Lower leg skin (tissue), 4 donors: ENCODE measurements around the gene AUTS2. TPM values are rescaled to one million over a fixed set of nuclear protein-coding genes. Genes with fewer than 3 reads are reported as not detected.

Source experiments
- DNase-seq, 2 donors: peaks; one replicate each; pipeline ENCODE4 v3.0.0-alpha.2; 2019; ENCODE audit warnings: low spot score in 2 of 2
- H3K4me3 ChIP-seq: fragments of 200-600 bp; sonication (generic); 2 replicates; pipeline ENCODE4 v1.5.1; 2017; ENCODE audit warnings: mild to moderate bottlenecking, low read depth; ENCODE audit not compliant: poor library complexity, severe bottlenecking
- POLR2A ChIP-seq, 2 donors: fragments of 450-650 bp; IDR thresholded peaks; one replicate each; pipeline ENCODE4 v1.6.1; 2016 to 2017; ENCODE audit warnings: antibody characterized with exemption in 2 of 2, mild to moderate bottlenecking in 1 of 2, moderate library complexity in 1 of 2
- WGBS, 2 donors: methylation state at CpG; one replicate each; pipeline ENCODE4 v1.1.5; 2018; 5-methylcytosine and 5-hydroxymethylcytosine counted together
- intact Hi-C: fragments of 100-400 bp; cut with DNase I; formaldehyde crosslinking; loops from one replicate; pipeline ENCODE4 v1.15.0; 2023; ENCODE audit warnings: low total_unique reads
- total RNA-seq, 4 donors: library from RNA; depleted of rRNA; stranded (reverse); fragments of >200 nt; gene quantifications; one replicate each; pipeline ENCODE4 v1.1.0, GENCODE V29; 2016
- TF ChIP-seq, protein P1 (sequence below), 3 donors: fragments of 450-650 bp; IDR thresholded peaks; one replicate each; pipeline ENCODE4 v1.5.1; 2016; ENCODE audit warnings: antibody characterized with exemption in 3 of 3, mild to moderate bottlenecking in 3 of 3, moderate library complexity in 2 of 3

The AUTS2 gene
- total RNA-seq, 4 donors from 2014 or later = 30.8 to 41.9 (median 40.5) TPM

DNA sequence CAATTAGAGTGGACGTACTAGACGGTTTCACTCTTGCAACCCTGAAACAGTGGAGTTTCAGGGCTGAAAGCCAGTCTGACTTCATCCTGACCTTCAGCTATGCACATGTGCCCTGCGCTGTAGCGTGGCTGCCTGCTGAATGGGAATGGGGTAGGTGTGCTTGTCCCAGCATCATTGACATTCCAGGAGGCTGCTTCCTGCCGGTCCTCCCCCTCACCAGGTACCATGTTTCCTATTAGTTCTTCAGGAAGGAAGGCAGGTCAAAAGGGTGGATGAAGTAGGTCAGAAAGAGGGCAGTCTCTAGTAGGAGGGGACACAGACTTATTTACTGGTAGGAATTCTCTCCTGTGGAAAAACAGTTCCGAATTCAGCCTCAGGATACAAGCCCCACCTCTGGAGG is 981.9 kb downstream of the AUTS2 start:
- DNase-seq = no peak
- 90 to 92% methylated on average over 6 of the region's 6 CpGs for WGBS, 2 donors
- TF ChIP-seq, protein P1, sequence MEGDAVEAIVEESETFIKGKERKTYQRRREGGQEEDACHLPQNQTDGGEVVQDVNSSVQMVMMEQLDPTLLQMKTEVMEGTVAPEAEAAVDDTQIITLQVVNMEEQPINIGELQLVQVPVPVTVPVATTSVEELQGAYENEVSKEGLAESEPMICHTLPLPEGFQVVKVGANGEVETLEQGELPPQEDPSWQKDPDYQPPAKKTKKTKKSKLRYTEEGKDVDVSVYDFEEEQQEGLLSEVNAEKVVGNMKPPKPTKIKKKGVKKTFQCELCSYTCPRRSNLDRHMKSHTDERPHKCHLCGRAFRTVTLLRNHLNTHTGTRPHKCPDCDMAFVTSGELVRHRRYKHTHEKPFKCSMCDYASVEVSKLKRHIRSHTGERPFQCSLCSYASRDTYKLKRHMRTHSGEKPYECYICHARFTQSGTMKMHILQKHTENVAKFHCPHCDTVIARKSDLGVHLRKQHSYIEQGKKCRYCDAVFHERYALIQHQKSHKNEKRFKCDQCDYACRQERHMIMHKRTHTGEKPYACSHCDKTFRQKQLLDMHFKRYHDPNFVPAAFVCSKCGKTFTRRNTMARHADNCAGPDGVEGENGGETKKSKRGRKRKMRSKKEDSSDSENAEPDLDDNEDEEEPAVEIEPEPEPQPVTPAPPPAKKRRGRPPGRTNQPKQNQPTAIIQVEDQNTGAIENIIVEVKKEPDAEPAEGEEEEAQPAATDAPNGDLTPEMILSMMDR (IDR thresholded peaks at IDR 0.05) = no peak
- TF ChIP-seq POLR2A (IDR thresholded peaks at IDR 0.05) = no peak
- intact Hi-C loops = no loop called here
- no peak overlapping the region for H3K4me3 ChIP-seq

DNA sequence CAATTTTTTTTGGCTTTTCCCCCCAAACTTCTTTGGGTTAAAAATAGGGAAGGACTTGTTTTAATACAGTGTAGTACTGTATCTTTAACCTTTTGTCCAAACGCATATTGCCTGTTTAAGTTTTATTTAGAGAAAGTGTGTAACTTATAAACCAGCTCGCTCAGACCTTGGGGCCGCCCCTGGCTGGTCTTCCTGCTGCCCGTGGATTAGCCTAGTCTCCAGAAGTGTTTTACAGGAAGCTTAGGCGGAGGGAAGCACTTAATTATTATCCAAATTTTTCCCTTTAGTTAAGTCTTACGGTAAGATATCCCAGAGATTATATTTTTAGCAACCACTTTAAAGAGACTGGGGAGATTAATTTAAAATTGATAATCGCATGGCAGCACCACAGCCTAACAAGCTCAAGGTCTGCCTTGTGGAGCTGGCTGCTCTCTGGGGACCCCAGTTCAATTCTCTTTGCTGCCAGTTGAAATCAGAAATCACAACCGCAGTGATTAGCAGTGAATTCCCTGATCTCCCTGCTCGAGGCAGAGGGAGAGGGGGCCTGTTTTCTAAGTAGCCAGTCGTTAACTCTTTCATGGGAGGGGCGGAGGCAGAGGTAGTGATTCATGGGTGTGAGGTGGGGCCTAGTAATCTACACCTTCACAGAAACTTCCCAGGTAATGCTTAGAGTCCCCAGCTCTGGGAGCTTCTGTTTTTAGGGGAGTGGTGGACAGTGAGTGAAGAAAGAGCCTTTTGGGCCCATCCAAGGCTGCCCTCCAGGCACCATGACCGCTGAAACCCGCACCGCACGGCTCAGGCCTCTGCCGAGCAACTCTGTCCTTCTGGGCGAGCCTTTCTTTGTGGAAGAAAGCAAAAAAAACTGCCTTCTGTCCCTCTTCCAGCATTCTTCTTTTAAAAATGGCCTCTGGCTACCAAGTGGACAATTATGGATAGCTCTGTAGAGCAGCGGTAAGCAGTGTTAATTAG is 984.9 kb downstream of the AUTS2 start:
- no peak for TF ChIP-seq POLR2A (IDR thresholded peaks at IDR 0.05)
- TF ChIP-seq, protein P1 (IDR thresholded peaks at IDR 0.05) = no peak
- intact Hi-C loops = no loop called here
- 79 to 83% methylated on average over 18 of the region's 18 CpGs for WGBS, 2 donors
- DNase-seq = no peak
- H3K4me3 ChIP-seq = no peak overlapping the region

DNA sequence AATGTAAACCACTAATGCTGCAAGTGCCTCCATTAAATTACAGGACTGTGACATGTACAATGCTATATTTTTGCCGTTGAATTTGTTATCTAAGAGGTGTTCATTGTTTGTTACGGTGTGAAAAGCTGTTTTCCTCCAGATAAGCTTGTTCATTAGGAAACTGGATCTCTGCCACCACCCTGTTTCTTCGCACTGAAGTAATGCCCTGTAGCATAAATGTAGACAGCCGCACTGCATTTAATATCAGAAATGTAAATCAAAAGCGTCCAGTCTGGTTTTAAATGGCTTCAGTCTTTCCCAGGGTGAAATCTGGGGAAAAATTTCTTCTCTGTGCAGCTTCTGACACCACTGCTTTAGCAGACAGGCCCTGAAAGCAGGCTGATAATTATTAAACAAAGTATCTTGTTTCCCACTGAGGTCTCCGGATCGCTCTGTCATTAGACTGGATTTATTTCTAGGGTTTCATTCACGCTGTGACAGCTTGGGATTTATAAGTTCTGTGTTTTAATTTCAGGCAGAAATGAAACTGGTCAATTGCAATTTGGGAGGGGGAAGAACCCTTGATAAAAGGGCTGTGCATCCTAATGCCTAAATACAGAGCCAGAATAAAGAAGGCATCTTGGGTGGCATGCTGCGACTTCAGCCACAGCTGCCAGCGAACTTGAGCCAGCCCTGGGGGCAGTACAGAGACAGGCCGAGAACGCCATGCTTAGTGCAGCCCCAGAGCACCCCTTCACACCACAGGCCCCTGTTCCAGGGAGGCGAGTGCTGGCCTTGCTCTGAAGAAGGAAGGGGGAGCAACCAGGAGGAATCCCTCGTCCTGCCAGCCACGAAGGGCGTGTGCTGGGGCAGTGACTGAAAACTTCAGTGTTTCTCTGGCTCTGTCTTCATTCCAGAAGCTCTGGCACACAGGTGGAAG is 985.9 kb downstream of the AUTS2 start:
- TF ChIP-seq, protein P1 (IDR thresholded peaks at IDR 0.05) = no peak
- no peak for TF ChIP-seq POLR2A (IDR thresholded peaks at IDR 0.05)
- H3K4me3 ChIP-seq = no peak overlapping the region
- DNase-seq = no peak
- intact Hi-C loops = no loop called here
- WGBS, 2 donors = 47 to 53% methylated on average over 16 of the region's 16 CpGs

DNA sequence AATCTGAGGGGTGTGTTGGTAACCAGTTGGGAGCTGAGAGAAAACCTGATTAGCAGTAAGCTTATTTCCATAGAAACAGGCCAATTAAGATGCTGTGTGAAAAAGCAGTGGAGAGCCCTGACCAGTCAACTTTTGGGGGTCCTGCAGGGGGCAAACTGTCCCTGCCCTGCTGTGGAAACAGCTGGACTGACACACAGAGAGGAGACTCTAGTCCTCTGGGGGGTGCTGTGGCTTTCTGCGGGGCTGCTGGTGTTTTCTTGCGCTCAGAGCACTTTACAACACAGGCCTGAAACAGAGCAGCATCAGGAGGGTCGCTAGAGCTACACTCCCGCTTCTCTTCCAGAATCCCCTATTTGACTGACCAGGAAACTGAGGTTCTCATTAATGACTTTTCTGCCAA is 986.8 kb downstream of the AUTS2 start:
- DNase-seq = no peak
- intact Hi-C loops = no loop called here
- TF ChIP-seq, protein P1 (IDR thresholded peaks at IDR 0.05) = no peak
- no peak for TF ChIP-seq POLR2A (IDR thresholded peaks at IDR 0.05)
- WGBS, 2 donors = 74 to 91% methylated on average over 4 of the region's 4 CpGs
- no peak overlapping the region for H3K4me3 ChIP-seq

DNA sequence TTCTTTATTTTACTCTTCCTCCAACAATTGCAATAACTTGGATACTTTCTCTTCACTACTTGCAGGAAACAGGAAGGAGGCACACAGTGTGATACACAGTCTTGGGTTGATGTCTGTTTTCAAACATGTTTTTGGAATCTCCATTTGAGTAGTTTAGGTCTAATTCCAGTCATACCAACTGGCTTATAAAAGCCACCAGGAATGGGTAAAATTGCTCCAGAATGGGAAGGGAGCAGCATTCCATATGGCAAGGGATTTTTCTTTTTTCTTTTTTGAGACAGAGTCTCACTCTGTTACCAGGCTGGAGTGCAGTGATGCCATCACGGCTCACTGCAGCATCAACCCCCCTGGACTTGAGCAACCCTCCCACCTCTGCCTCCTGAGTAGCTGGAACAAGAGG is 988.5 kb downstream of the AUTS2 start:
- intact Hi-C loops = no loop called here
- H3K4me3 ChIP-seq = no peak overlapping the region

More for the DNA sequence above, 988.5 kb downstream of the AUTS2 start:
- WGBS, 2 donors = 96 to 100% methylated on average over 1 of the region's 1 CpG
- DNase-seq = no peak
- no peak for TF ChIP-seq POLR2A (IDR thresholded peaks at IDR 0.05)
- TF ChIP-seq, protein P1 (IDR thresholded peaks at IDR 0.05) = no peak
